ENCODE results near the gene AIFM2. TPM values are rescaled to one million over a fixed set of nuclear protein-coding genes. Genes with fewer than 3 reads are reported as not detected.
"Not testable (repeated sequence)": the region's sequence is repeated elsewhere in the genome, so short reads cannot be mapped to it uniquely, and the experiment has no call there.

The AIFM2 gene
- polyA plus RNA-seq, 3 donors = 0.28 to 2.1 (median 0.41) TPM

GRCh38 chr10:70160798-70161197 is 28.2 kb upstream of the AIFM2 start:
- peaks cover 82% of the 10 kb centered on the region for H3K79me2 ChIP-seq (ENCODE audit: insufficient read depth, low read length)
- TF ChIP-seq CTCF (IDR thresholded peaks at IDR 0.05) = no peak
- peaks cover 32 to 35% of the 10 kb centered on the region in 2 donors for H3K4me1 ChIP-seq (ENCODE audit: control insufficient read depth in 1 of 2, insufficient read depth in 2 of 2, low read length in 2 of 2)
- H3K36me3 Mint-ChIP-seq = peaks cover 58 to 73% of the 10 kb centered on the region in 2 donors
- H4K20me1 ChIP-seq (ENCODE audit: insufficient read depth, low read length) = peaks cover 98% of the 10 kb centered on the region
- no peaks in the 10 kb centered on the region for H3K27me3 ChIP-seq (ENCODE audit: control insufficient read depth in 2 of 2, insufficient read depth in 2 of 2, low read length in 2 of 2)
- H3K9me3 ChIP-seq (replicated peaks in 1 of 2; ENCODE audit: control insufficient read depth in 1 of 2, insufficient read depth in 1 of 2, low read length in 2 of 2) = no peaks in the 10 kb centered on the region
- WGBS (ENCODE audit: insufficient coverage) = no CpG with 5 or more reads among the region's 1 CpG
- no peaks in the 10 kb centered on the region for H3K27me3 Mint-ChIP-seq (ENCODE audit: low read depth in 3 of 3)
- H3K4me3 ChIP-seq (replicated peaks in 1 of 3; ENCODE audit: low read depth in 2 of 3, low read length in 3 of 3) = no peak overlapping the region
- H3K27ac ChIP-seq (ENCODE audit: low read depth in 1 of 2, low read length in 2 of 2) = no peak overlapping the region
- peaks cover 56 to 65% of the 10 kb centered on the region in 2 donors for H3K36me3 ChIP-seq (replicated peaks in 1 of 2; ENCODE audit: control insufficient read depth in 1 of 2, insufficient read depth in 2 of 2, low read length in 2 of 2)
- H3K4me1 Mint-ChIP-seq = peaks cover 38% of the 10 kb centered on the region
- H3K27ac Mint-ChIP-seq = no peak overlapping the region
- no peak overlapping the region for H3K4me2 ChIP-seq (replicated peaks; ENCODE audit: extremely low read depth, low read length, poor library complexity, severe bottlenecking)
- no peaks in the 10 kb centered on the region for H3K9me3 Mint-ChIP-seq
- intact Hi-C loops (cut with micrococcal nuclease) = no loop called here
- no peak for DNase-seq
- no peak overlapping the region for H3K4me3 Mint-ChIP-seq
- no peak overlapping the region for H3K9ac ChIP-seq (ENCODE audit: insufficient read depth, low read length, poor library complexity, severe bottlenecking)
- no peak overlapping the region for H2AFZ ChIP-seq (ENCODE audit: insufficient read depth, low read depth, low read length, poor library complexity, severe bottlenecking)

GRCh38 chr10:70159366-70159765 is 26.7 kb upstream of the AIFM2 start:
- Histone ChIP-seq H3K79me2 (ENCODE audit: insufficient read depth, low read length) (peaks cover 67% of the 10 kb centered on the region), H4K20me1 (ENCODE audit: insufficient read depth, low read length) (peaks cover 98% of the 10 kb centered on the region), H3K36me3 (replicated peaks in 1 of 2; ENCODE audit: control insufficient read depth in 1 of 2, insufficient read depth in 2 of 2, low read length in 2 of 2) (peaks cover 67 to 76% of the 10 kb centered on the region in 2 donors), H3K4me1 (ENCODE audit: control insufficient read depth in 1 of 2, insufficient read depth in 2 of 2, low read length in 2 of 2) (peaks cover 20 to 23% of the 10 kb centered on the region in 2 donors)
- intact Hi-C loops (cut with micrococcal nuclease); H3K9ac ChIP-seq (ENCODE audit: insufficient read depth, low read length, poor library complexity, severe bottlenecking); DNase-seq; H3K4me3 Mint-ChIP-seq; H3K27ac ChIP-seq (ENCODE audit: low read depth in 1 of 2, low read length in 2 of 2); H3K27me3 ChIP-seq (ENCODE audit: control insufficient read depth in 2 of 2, insufficient read depth in 2 of 2, low read length in 2 of 2); H3K9me3 Mint-ChIP-seq; H3K27me3 Mint-ChIP-seq (ENCODE audit: low read depth in 3 of 3); H3K4me3 ChIP-seq (replicated peaks in 1 of 3; ENCODE audit: low read depth in 2 of 3, low read length in 3 of 3); H3K27ac Mint-ChIP-seq; H2AFZ ChIP-seq (ENCODE audit: insufficient read depth, low read depth, low read length, poor library complexity, severe bottlenecking); H3K4me2 ChIP-seq (replicated peaks; ENCODE audit: extremely low read depth, low read length, poor library complexity, severe bottlenecking); H3K9me3 ChIP-seq (replicated peaks in 1 of 2; ENCODE audit: control insufficient read depth in 1 of 2, insufficient read depth in 1 of 2, low read length in 2 of 2): not testable (repeated sequence)
- no CpG with 5 or more reads among the region's 3 CpGs for WGBS (ENCODE audit: insufficient coverage)
- Mint-ChIP-seq H3K36me3 (peaks cover 66 to 80% of the 10 kb centered on the region in 2 donors), H3K4me1 (peaks cover 28% of the 10 kb centered on the region)
